GM21447 (cell line): ENCODE data around the gene HSFX4.
"Not testable (repeated sequence)": the region's sequence is repeated elsewhere in the genome, so short reads cannot be mapped to it uniquely, and the experiment has no call there.

ENCODE experiments used
- ATAC-seq: cut with Tn5 transposase; IDR thresholded peaks from one replicate; pipeline ENCODE4 v1.9.1; 2021; ENCODE audit not compliant: unreplicated experiment

Gene HSFX4

DNA sequence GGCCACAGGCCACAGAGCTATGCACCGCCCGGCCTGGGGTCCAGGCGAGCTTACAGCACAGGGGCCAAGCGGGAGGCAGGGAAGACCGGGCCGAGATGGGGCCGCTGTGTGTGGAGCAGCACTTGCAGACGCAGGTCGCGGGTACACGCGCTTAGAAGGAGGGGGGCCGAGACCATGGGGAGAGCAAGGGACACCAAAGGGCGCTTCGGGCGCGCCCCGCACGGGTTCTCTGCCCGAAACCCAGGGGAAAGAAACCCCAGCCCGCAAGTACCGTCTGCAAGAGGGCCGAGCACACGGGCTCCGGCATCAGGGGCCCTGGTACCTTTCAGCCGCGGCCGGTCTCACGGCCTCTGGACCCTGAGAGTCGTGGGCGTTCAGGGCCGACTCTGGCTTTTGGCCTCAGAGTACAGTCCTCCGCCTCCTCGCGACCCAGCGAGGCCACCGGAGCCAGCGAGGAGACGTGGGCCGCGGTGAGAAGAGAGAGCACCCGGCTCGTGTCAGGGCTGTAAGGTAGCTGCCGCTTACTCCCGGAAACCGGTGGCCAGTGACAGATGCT, 8.6 kb downstream of the HSFX4 start:
- peak; percentile 0 for ATAC-seq

- ATAC-seq: peak; percentile 70
These were observed 9.1 kb downstream of the HSFX4 start, which contains the start of gene EOLA2 for GRCh38 chrX:149938427-149938880. Gene EOLA2 (minus strand): TSS chrX:149938491. CDS start chrX:149933874, 4,617 bp downstream.

- ATAC-seq: peak; percentile 1
These were observed 9.7 kb downstream of the HSFX4 start for GRCh38 chrX:149938881-149939654.

GRCh38 chrX:149939655-149939904, 10.2 kb downstream of the HSFX4 start:
- ATAC-seq: peak; percentile 10

- ATAC-seq: peak; percentile 42
These were observed 10.7 kb downstream of the HSFX4 start for GRCh38 chrX:149939905-149940673.

DNA sequence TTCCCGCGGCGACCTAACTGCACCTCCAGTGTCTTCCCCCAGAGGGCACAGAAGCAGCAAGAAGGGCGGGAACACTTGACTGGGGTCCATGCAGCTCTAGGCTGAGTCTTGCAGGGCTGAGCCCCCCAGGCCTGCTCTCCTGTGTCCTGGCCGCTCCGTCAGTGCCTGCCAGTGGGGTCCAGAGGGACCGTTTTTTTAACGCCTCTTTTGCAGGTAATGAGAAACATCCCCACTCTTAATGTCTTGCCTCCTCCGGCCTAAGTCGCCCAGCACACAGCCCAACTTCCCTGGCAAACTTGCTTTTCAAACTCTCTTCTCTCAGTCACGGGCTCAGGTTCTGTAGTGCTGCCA, 11.3 kb downstream of the HSFX4 start:
- not testable (repeated sequence) for ATAC-seq

- ATAC-seq: not testable (repeated sequence)
These were observed 15.8 kb downstream of the HSFX4 start for GRCh38 chrX:149945087-149945670.

DNA sequence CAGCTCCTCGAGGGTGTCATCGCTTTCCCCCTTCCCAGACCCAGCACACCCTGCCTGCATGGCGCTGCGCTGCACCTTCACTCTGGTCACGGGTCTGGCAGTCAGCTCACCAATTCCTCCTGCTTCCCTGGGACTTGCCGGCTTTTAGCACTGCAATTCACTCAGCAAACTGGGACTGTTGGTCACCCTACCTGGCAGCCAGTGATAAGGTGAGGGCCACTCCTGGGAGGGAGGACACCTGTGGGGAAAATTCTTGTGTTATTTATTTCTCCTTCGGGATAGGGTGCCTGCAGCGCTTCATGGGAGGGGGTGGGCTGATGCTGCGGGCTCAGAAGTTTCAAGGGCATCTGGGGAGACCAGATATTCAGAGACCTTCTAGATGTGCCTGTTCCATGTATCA, 16.4 kb downstream of the HSFX4 start:
- ATAC-seq: not testable (repeated sequence)

DNA sequence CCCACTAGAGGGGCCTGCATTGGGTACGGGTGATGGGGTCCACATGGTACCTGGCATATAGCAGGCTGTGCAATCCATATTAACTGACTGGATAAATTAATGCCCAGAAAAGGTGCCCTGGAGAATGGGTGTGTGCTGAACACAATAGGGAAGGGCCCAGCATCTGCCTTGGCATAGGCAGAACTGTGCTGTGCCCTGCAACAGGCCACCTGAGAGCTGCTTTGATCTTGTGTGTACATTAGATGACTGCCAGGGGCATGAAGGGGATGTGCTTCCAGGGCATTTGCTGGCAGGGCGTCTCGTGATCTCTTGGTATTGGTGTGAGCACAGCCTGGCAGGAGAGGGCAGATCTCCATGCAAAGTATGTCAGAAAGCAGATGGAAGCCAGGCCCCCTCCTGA, 17.6 kb downstream of the HSFX4 start:
- ATAC-seq: not testable (repeated sequence)

- ATAC-seq: no peak
These were observed 18.6 kb downstream of the HSFX4 start for GRCh38 chrX:149948016-149948415.

DNA sequence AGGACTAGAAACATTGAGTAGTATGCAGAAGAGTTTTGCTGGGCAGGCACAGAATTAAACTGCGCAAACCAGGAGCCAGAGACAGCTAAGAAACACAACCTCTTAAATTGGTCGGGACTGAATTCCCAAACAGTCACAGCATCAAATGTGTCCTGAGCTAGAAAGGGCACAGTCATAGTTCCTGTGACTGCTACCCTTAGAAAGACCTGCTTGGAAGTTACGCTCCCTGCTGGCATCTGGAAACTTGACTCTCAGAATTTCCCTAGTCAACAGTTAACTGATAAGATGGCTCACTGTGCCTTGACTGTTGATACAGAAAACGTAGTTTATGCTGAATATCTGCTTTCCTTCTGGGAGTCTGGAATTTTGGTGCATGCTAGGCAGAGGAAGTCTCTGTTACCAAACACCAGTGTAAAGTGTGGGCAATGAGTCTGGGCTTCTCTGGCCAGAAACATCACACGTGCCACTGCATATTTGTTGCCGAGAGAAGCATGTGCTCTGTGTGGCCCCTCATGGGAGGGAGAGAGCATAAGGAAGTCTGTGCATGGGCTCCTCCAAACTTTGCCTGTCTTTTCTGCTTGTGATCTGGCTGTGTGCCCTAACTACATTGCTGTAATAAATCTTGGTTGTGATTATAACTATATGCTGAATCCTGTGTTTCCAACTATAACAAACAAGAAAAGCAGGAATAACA, 20.5 kb downstream of the HSFX4 start:
- ATAC-seq: no peak

- ATAC-seq: no peak
These were observed 21.3 kb downstream of the HSFX4 start for GRCh38 chrX:149950681-149951080.

DNA sequence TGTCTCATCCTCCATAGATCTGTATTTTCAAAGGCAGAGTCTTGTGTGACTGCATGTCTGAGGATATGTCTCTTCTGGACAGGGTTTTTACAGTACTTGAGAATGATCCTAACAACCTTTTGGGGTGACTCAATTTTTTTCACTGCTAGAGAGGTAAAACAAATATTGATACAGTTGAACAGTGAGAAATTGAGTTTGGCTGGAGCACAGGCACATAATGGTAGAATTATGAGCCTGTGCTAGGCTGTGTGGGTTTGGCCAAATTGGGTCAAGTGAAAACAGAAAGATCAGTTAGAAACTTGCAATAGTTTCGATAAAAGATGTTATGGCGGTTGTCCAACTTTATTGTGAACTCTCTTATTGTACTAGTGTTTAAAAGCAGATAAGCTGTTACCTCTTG, 32.2 kb downstream of the HSFX4 start:
- ATAC-seq: no peak

DNA sequence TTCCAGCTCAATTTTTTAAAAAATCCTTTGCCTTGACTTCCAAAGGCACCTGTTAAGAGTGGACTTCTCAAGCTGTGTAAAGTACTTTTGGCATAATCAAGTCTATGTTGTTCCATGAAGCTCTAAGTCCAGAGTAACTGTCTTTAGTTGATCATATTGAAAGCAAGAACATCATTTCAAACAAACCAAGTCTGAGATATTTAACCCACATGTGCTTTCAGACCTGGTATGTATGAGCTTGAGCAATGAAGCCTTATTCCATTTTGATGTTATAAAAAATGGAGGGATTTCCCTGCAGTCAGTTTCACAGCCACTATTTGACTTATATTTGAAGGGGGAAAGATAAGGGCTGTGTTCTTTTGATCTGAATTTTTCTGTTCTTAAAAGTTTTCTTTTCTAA, 32.6 kb downstream of the HSFX4 start:
- no peak for ATAC-seq

GRCh38 chrX:149962859-149963757, 33.7 kb downstream of the HSFX4 start:
- ATAC-seq: peak; percentile 55

DNA sequence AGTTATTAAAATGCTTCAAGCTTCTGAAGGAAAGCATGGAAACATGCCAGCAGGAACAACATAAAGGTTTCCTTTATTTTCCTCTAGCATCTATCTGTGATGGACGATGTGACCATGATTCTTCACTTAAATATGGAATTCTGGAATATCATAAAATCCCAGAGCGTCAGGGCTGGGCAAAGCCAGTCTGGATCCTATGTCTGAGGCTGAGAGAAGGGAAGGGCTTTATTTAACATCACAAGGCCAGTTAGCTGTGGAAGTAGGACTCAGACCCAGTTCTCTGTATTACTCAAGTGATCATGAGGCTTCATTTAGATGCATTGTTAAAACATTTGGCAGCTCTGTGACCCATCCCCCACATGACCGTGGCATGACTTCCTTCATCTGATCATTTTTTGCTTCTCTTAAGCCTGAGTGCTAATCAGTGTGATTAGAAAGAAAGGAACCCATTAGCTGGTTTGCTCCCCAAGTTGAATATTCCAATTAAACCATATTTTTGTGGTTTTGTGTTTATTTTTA, 49.8 kb downstream of the HSFX4 start:
- ATAC-seq: no peak
